Keratinocyte (primary cell): ENCODE results near the gene PROM1. TPM values are rescaled to one million over a fixed set of nuclear protein-coding genes. Genes with fewer than 3 reads are reported as not detected.

Experiments
- DNase-seq: peaks from one replicate; pipeline ENCODE4 v3.0.0-alpha.2; 2011; ENCODE audit warnings: low read depth, missing footprints, low spot score
- FAIRE-seq: peaks from 2 replicates; lab custom pipeline; 2011; peaks lifted over from hg19 to GRCh38; lab: Jason Lieb, UNC
- H2AFZ ChIP-seq: 2 replicates; pipeline ENCODE4 v1.6.0; 2012; ENCODE audit warnings: low read length, control low read depth, inconsistent platforms; ENCODE audit not compliant: control insufficient read depth
- H3K27ac ChIP-seq: 2 replicates; pipeline ENCODE4 v1.5.1; 2011; ENCODE audit warnings: low read length; ENCODE audit not compliant: control insufficient read depth, insufficient read depth
- H3K27me3 ChIP-seq: 3 replicates; pipeline ENCODE4 v1.6.0; 2011; ENCODE audit warnings: low read length; ENCODE audit not compliant: control insufficient read depth, insufficient read depth; ENCODE audit errors: extremely low read depth
- H3K36me3 ChIP-seq, 2 experiments: 2 replicates in 1 of 2; 3 replicates in 1 of 2; pipeline ENCODE4 v1.5.1; 2011; ENCODE audit warnings: low read length in 2 of 2, mild to moderate bottlenecking in 1 of 2; ENCODE audit not compliant: control insufficient read depth in 2 of 2, insufficient read depth in 2 of 2; ENCODE audit errors: extremely low read depth in 1 of 2
- H3K4me1 ChIP-seq: 3 replicates; pipeline ENCODE4 v1.5.1; 2011; ENCODE audit warnings: low read length; ENCODE audit not compliant: control insufficient read depth, insufficient read depth; ENCODE audit errors: extremely low read depth
- H3K4me2 ChIP-seq: 3 replicates; pipeline ENCODE4 v1.6.0; 2011; ENCODE audit warnings: low read depth, low read length; ENCODE audit not compliant: control insufficient read depth, insufficient read depth; ENCODE audit errors: extremely low read depth
- H3K4me3 ChIP-seq, 3 experiments: fragments of 200-600 bp in 1 of 3; sonication (generic) in 1 of 3; 2 replicates in 2 of 3; 3 replicates in 1 of 3; pipeline ENCODE4 v1.5.1; 2011 to 2016; ENCODE audit warnings: low read length in 3 of 3, mild to moderate bottlenecking in 3 of 3, control low read depth in 2 of 3, inconsistent platforms in 1 of 3, low read depth in 1 of 3, mixed read lengths in 1 of 3, mixed run types in 1 of 3, moderate library complexity in 1 of 3; ENCODE audit not compliant: control insufficient read depth in 2 of 3, insufficient read depth in 2 of 3; ENCODE audit errors: extremely low read depth in 1 of 3
- H3K79me2 ChIP-seq: 2 replicates; pipeline ENCODE4 v1.6.0; 2012; ENCODE audit warnings: low read length; ENCODE audit not compliant: control insufficient read depth, insufficient read depth
- H3K9ac ChIP-seq: 3 replicates; pipeline ENCODE4 v1.6.0; 2011; ENCODE audit warnings: low read length; ENCODE audit not compliant: control insufficient read depth, insufficient read depth; ENCODE audit errors: extremely low read depth
- H3K9me1 ChIP-seq: 3 replicates; pipeline ENCODE4 v1.6.0; 2011; ENCODE audit warnings: low read length; ENCODE audit not compliant: control insufficient read depth, insufficient read depth; ENCODE audit errors: extremely low read depth
- H3K9me3 ChIP-seq: 2 replicates; pipeline ENCODE4 v1.5.1; 2012; ENCODE audit warnings: low read depth, low read length; ENCODE audit not compliant: control insufficient read depth
- H4K20me1 ChIP-seq: 3 replicates; pipeline ENCODE4 v1.6.0; 2011; ENCODE audit warnings: low read length; ENCODE audit not compliant: control insufficient read depth, insufficient read depth; ENCODE audit errors: extremely low read depth
- CTCF ChIP-seq, 3 experiments: IDR thresholded peaks in 1 of 3; conservative IDR thresholded peaks in 1 of 3; optimal IDR thresholded peaks in 1 of 3; 2 replicates in 2 of 3; 3 replicates in 1 of 3; pipeline versions ENCODE3 to v1.5.1; 2011; ENCODE audit warnings: low read length in 3 of 3, mild to moderate bottlenecking in 3 of 3, moderate library complexity in 2 of 3, control low read depth in 1 of 3, inconsistent platforms in 1 of 3; ENCODE audit not compliant: insufficient read depth in 2 of 3; ENCODE audit errors: extremely low read depth in 1 of 3
- EZH2 ChIP-seq: IDR thresholded peaks from one replicate; pipeline ENCODE4 v1.6.1; 2012; ENCODE audit warnings: inconsistent platforms, mild to moderate bottlenecking, low read length, moderate library complexity
- dilution Hi-C: fragments of 300-500 bp; cut with MboI; formaldehyde crosslinking; loops from one replicate; pipeline ENCODE4 v1.7.0; 2020; ENCODE audit warnings: low sequenced_read_pairs; ENCODE audit not compliant: extremely low pct_ligation_motif_present
- polyA plus RNA-seq, 5 experiments: library from polyadenylated mRNA; depleted of rRNA in 3 of 5; stranded (reverse) in 3 of 5; stranded (forward) in 1 of 5; unstranded in 1 of 5; fragments of >200 nt; gene quantifications; 1 replicate in 1 of 5; 2 replicates in 3 of 5; 3 replicates in 1 of 5; pipeline versions ENCODE4 v1.2.1 to v1.2.3, GENCODE V29; 2011 to 2012; ENCODE audit warnings: missing spikeins in 2 of 5, low read depth in 1 of 5, low replicate concordance in 1 of 5

Gene PROM1
- polyA plus RNA-seq, 1 donor (not counting 4 experiments of a cell fraction or from before 2014, with no cell fraction given), result not detected

DNA sequence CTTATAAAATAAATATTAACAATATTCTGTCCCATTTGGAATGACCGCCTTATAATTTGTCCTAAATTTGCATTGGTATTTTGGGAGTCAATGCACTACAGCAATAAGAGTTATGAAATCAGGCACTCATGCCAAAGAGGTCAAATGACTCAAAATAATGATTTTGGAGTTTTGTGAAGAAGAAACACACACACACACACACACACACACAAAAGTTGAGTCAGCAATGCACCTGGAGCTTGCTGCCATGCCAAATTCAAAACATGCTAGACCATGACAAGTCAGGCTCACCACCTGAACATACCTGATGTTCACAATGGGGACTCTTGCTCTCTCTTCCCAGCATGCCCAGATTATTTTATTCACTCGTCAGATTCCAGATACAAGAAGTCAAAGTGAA lies 56.7 kb downstream of the PROM1 start:
- Histone ChIP-seq H4K20me1 (no peaks in the 10 kb centered on the region), H2AFZ (no peak overlapping the region), H3K4me1 (no peaks in the 10 kb centered on the region), H3K4me3 (no peak overlapping the region), H3K36me3 (no peaks in the 10 kb centered on the region), H3K9me1 (no peaks in the 10 kb centered on the region), H3K9ac (no peak overlapping the region), H3K9me3 (no peaks in the 10 kb centered on the region), H3K4me2 (no peak overlapping the region), H3K27ac (no peak overlapping the region), H3K27me3 (peaks cover 15% of the 10 kb centered on the region), H3K79me2 (no peaks in the 10 kb centered on the region)
- FAIRE-seq (peak; percentile 9), DNase-seq (peak; percentile 1)
- TF ChIP-seq CTCF (optimal IDR thresholded peaks at IDR 0.05 in 1 of 3, IDR thresholded peaks at IDR 0.05 in 1 of 3, conservative IDR thresholded peaks at IDR 0.05 in 1 of 3; ENCODE audit: extremely low read depth in 1 of 3, insufficient read depth in 2 of 3, low read length in 3 of 3) (no peak), EZH2 (no peak)
- dilution Hi-C loops, result no loop called here

- Histone ChIP-seq H3K9me3 (no peaks in the 10 kb centered on the region), H3K9ac (no peak overlapping the region), H3K4me1 (no peaks in the 10 kb centered on the region), H3K79me2 (no peaks in the 10 kb centered on the region), H2AFZ (no peak overlapping the region), H3K4me3 (no peak overlapping the region), H3K36me3 (no peaks in the 10 kb centered on the region), H3K9me1 (no peaks in the 10 kb centered on the region), H4K20me1 (no peaks in the 10 kb centered on the region), H3K27ac (no peak overlapping the region), H3K27me3 (peaks cover 14% of the 10 kb centered on the region), H3K4me2 (no peak overlapping the region)
- FAIRE-seq, result peak; percentile 76
- no peak for DNase-seq
- TF ChIP-seq EZH2, result no peak
- TF ChIP-seq CTCF (optimal IDR thresholded peaks at IDR 0.05 in 1 of 3, IDR thresholded peaks at IDR 0.05 in 1 of 3, conservative IDR thresholded peaks at IDR 0.05 in 1 of 3; ENCODE audit: extremely low read depth in 1 of 3, insufficient read depth in 2 of 3, low read length in 3 of 3), result peak in 2 of 3 experiments; percentile 56 to 63
- dilution Hi-C loops, result no loop called here
These were observed 57.6 kb downstream of the PROM1 start for GRCh38 chr4:16026160-16026761.
